Measurements from ENCODE around the gene ASTN2.

ASTN2 gene

DNA sequence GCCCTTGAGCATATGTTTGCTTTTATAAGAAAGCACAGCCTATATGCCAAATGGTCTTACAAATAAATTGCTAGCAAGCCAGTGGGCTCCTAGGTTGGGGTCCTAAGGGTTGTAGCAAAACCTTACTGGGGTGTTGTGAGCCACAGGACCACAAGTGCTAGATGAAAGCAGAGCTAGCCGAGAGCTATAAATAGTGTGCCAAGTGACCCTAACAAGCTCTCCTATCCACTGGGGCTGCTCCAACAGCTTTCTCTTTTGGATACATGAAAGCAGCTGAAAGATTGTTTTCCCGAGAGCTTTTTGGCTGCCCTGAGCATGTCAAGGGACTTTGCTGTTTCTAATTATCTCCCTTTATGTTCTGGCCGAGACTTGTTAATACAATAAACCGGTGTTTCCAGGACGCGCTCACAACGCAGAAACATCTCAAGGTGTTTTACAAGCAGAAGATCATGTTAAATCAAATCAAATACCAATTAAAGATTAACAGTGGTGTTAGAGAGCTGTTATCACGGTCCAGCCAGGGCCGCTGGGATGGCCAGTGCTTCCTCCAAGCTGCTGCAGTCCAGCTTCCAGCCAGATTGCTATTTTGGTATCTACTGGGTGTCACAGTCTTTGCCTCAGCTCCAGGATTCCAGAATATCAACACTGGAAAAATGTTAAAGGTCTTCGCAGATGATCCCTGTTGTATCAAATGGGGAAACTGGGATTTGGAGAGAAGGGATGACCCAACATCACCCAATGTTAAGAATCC is 351.0 kb downstream of the ASTN2 start:
- DNase-seq = no peak

DNA sequence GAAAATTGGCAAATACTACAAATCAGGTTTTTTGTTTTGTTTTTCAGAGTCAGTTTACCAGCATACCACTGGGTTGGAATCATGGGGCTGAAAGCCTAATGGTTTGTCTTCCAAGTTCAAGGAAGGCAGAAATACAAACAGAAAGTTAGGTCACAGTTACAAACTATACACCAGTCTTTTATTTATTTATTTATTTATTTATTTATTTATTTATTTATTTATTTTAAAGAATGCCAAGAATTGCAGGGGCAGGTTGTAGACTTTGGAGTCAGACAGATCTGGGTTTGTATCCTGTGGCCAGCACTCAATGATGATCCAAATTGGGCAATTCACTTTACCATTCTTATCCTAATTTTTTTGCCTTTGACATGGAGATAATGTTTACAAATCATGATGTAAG is 353.9 kb downstream of the ASTN2 start:
- no peak for DNase-seq

DNA sequence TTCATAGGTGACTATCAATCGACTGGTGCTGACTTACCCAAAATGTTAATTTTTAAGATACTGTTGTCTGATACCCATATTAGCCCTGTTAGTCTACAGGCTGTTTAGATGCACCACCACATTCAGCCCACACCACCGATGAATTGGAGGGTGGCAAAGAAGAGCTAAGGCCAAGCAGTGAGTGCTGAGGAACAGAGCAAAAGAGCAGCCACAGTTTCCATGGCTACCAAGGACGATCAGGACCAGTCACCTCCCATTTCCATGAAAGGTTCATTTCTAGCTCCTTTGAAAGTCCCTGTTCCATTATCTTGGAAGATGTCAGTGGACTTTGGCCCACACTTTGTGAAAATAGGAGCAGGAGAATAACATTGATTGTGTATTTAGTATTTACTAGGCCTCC is 364.9 kb downstream of the ASTN2 start:
- DNase-seq = no peak

DNA sequence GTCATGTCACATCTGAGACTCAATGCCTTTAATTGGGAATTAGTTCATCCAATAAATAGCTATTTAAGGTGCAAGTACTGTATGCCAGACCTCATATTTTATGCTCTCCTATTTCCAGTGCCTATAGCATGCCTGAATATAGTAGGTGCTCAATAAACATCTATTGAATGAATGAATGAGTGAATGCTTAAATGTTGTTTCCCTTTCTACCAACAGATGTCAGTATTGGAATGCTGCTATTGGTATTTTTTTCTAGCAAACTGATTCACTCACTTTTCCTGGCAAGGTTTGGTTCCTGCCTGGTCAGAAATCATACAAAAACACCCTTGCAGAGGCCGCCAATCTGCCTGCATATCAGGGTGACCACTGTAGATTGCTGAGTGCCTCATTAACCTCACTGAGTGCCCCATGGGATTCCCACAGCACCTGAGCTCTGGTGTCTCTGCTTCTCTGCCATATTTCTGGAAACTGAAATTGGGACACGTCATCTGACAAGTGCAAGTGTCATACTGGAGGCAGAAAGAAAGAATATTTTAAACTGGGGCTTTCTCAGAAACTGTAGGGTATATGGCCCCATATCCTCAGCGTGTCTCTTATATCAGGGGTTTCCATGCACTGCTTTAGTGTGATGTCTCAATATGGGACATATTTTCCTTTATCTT is 368.1 kb downstream of the ASTN2 start:
- DNase-seq = no peak

DNA sequence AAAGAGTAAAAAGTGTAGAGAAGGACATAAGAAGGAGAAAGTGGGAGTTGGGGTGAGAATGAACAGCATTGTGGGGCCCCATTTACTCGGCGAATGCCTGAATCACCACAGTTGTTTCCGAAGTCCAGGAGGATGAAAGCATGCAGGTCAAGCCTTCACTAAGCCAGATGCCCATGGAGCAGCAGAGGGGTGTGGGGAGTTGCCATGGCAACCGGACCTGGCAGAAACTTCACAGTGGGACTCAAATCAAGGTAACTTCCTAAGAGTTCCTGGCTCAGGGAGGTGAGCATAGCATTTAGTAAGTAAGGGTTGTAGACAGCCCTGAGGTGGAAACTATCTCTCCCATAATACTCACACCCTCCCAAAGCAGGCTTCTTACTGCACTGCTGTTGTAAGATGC is 370.6 kb downstream of the ASTN2 start:
- DNase-seq = no peak

DNA sequence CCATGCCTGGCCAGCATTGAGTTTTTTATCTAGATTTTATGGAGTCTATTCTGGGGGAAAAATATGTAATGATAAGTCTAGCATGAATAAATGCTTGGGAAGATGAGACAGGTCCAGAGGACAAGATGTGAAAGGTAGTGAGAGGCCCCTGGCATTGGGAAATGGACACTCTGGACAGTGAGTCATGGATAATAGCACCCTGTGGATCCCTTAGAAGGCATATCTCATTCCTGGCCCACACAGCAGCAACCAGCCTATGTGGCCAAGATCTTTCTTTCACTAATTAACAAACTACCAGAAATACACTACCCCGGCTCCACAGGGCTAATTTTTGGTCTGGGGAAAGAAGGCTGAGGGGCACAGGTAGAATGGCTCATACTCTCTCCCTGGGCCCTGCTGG is 371.7 kb downstream of the ASTN2 start:
- DNase-seq = no peak

DNA sequence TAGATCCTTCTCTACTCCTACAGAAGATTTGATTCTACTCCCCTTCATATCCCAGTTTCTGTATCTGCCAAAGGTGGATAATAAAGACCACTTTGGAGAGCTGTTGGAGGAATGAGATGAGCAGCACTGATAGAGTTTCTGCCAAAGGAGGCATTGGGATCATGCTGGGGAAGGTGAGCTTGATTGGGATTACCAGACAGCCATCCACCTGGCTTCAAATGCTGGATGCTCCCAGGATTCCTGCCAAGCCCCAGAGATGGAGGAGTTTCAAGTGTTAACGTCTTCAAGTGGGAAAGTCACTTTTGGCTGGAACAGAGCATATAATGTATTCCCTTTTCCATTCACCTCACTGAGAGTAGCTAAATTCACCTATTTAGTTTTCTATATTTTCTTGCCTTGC is 379.3 kb downstream of the ASTN2 start:
- DNase-seq = no peak

DNA sequence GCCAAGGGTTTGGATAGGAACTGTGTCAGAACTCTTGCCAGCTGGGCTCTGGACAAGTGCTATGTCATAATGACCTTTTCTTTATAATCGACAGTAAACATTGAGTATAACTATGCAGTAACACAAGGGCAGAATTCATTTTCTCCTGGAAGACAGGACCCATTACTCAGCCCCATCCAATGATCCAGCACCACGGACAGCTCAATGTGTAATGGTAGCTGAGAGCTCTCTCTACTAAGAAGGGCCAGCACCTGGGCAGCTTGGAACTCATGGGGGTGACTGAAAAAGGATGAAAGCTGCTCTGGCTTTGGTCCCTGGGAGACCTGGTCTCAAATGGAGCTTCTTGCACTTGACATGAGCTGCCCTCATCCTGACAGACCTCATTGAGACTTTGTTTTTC is 380.0 kb downstream of the ASTN2 start:
- DNase-seq = peak; percentile 2

DNA sequence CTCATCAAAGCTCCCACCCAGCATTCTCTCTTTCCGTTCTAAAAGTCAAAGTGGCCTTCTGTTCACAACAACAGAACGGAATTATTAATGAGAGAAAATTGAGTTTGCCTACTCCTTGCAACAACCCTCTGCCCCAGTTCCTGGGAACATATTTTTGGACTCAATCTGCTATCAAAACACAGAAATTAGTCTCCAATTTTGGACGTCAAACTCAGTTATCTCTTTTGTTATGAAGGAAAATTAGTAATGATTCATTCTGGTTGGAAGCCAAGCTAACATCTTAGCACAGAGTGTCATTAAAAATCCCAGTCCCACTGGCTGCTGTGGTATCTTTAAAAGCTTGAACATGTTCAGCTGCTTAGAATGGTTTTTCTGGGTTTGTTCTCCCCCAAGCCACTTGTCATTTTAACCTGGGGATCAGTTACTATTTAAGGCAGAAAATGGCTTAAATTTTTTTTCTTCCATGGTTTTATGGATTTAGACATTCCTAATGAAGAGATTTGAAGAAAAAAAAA is 384.5 kb downstream of the ASTN2 start:
- DNase-seq = no peak

DNA sequence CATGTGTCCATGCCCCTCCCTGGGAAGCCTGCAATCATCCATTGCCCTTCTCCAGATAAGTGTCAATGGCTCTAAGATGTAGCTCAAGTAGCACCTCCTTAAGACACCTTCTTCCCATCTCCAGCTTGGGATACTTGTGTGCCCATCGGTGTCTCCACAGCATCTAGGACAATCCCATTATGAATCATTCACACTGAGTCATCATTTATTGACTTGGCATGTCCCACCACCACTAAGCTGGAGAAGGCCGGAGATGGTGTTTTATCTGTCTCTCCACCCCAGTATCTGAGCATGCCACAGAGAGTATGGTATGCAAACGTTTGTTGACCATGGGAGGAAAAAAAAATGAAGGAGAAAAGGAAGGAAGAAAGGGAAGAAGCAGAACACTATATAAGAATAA is 385.5 kb downstream of the ASTN2 start:
- no peak for DNase-seq

DNA sequence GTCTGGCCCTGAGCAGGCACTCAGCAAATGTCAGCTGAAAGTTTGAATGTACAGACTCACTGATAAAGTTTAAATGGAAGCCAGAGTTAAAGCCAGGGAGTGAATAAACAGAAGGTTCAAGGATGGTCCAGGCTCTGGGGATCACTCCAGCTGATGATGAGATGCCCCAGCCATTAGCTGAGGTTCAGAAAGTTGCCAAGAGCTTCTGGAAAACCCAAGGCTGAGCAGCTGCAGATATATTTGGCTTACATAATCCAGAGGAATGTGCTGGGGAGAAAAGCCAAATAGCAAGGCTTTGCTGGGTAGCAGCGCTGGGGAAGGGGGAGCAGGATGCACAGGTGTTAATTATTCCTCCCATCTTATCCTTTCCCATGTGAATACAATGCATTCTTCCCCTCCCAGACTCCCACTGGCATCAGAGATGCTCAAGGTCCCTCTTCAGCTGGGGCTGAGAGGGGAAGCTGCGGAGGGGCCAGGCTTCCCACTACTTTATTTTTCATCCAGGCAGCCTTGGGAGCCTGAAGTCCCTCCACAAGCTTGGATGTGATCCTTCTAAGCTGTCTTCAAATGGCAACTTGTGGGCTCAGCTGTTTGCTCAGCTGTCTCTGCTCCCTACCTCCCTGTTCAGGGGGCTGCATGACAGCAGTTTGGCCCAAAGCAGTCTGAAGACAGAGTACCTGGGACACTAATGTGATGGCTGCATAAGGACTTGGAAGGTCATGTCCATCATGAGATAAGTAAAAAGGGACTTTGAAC is 386.6 kb downstream of the ASTN2 start:
- no peak for DNase-seq

DNA sequence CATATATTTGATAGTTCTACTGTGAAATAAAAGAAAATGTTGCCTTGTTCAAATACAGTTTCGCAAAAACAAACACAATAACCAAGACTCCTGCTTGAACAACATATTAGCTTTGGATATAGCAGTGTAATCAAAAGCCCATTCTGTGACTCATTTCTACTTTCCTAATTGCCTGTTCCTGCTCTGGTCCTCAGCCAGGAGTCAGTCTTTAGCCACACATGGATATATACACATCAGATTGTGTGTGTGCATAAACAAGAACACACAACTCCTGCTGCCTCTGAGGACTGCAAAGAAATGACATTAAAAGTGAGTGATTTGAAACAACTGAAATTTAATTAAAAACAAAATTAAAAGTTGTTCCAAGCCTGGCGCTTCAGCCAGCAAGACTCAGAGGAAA is 393.0 kb downstream of the ASTN2 start:
- no peak for DNase-seq

DNA sequence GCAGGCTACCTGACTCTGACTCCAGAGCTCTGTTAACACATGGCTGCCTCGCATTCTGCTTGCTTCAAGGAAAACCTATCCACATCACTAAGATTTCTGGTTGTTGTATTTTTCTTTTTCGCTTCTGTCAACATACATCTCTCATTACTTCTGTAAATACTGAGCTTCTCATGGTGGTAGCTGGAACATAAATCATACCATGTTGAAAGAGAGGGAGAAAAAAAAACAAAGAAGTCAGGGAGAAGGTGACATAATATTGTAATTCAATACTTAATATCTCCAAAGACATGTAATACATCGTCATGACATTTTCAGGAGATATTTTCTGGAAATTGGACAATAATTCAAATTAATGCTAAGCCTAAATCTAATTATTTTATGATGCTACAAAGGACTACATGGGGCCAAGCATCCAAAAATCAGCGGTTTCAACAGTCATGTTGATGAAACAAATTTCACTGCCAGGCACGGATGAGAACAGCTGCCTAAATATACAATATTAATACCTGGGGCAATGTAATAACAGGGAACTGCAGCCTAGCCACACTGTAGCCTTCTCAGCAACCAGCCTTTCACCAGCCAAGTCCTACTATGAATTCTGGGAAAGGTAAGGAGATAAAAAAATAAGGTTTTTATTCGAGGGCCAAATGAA is 395.8 kb downstream of the ASTN2 start:
- no peak for DNase-seq

DNA sequence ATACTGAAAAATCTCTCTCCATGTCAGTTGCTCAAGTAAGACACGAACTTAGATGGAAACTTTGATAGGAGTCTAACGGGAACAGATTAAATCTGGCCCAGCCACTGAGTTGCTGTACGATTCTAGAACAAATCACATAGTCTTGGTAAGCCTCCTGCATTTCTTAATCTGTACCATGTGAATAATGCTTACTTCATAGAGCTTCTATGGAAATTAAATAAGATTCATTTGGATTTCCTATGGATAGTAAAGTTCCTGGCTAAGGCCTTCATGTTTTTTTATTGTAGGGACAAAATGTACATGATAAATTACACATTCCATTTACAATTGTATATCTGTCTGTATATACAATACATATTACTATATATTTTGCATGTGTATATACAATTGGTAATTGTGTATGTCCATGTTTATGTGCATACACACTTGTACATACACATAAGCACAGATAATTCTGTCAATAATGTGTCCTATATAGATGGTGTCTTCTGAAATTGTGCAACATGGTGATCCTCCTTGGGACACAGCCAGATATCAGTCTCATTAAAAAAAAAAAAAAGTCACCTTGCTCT is 397.4 kb downstream of the ASTN2 start:
- no peak for DNase-seq

DNA sequence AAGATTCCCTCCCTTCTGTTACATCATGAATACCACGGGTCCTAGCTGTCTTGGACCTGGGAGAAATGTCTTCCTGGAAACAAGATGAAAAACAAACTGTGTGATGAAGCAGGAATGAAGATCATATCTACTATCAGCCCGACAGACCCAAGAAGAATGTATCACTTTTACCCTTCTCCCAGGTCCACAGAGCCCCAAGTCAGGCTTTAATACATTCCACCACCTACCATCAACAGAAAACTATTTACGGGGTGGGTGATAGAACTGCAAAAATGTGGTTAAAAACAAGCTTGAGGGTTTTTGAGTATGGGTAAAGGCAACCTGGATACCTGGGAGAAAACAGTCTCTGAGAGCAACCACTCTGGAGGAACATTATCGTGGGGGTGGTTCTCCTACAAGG is 400.8 kb downstream of the ASTN2 start:
- DNase-seq = no peak

DNA sequence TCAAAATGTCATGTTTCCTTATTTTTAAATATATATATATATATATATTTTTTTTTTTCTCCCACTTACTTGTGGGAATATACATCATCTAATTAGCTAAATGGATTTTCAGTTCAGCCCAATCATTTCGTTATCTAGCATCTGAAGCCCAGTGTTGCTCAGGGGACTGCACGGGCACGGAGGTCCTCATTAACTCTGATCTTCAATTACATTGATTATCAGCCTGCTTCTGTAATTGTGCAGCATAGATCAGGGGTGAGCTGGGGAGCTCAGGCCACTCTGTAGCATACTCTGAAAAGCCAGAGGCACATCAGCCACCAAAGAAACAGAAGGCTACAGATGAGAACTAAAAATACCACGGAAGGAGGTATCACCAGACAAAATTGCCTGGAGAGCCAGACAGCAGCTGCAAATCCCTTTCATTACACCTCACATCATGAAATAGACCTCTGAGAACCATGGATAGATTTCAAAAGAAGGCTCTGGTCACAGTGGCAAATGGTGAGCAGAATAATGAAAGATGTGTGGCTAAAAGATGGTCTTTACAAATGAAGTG is 401.3 kb downstream of the ASTN2 start:
- no peak for DNase-seq

DNA sequence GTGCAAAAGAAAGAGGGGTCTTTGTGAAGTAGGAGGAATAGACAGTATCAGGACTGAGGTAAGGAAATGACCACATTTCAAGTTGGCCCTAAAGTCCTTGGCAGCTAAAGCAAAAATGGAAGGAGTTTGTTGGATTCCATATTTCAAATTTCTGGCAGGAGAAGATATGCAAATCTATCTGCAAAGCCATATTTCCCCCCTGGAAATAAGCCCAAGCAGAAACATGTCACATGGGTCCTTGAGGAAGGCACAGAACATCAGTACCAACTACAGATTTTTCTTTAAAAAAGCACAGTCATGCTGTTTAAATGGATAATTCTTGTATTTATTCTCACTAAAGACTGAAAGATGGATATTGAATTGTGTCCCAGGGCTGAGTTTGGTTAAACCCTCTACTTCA is 404.8 kb downstream of the ASTN2 start:
- no peak for DNase-seq

DNA sequence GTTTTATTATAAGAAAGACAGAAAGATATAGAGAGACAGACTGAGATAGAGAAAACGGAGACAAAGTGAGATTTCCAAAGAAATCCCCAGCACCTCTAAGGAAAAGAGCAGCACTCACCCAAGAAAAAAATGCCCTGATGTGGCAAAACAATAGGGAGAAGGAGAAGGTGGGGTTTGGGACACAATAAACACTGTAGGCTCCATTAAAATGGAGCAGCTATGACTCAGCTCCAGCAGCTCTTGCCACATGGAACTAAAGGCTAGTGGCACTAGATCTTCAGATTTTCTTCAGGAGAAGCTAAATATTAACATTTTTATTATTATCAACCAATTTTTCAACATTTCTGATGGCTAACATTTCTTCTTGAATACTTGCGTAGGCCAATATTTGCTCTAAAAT is 406.0 kb downstream of the ASTN2 start:
- DNase-seq = no peak

DNA sequence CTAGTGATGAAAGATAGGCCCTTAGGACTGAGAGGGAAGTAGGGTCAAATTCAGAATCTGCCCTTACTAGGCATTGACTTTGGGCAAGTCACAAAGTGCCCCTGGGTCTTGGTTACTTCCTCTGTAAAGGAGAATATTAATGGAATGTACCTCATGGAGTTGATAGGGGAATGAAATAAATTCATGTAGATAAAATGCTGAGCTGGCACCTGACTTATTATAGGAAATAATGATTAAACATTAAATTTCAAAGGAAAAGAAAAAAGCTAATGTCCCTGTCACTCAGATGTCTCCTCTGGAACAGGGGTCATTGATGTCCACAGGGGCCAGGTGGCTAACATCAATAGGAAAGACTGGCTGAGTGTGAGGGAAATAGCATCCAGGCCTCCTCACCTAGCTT is 406.4 kb downstream of the ASTN2 start:
- no peak for DNase-seq

DNA sequence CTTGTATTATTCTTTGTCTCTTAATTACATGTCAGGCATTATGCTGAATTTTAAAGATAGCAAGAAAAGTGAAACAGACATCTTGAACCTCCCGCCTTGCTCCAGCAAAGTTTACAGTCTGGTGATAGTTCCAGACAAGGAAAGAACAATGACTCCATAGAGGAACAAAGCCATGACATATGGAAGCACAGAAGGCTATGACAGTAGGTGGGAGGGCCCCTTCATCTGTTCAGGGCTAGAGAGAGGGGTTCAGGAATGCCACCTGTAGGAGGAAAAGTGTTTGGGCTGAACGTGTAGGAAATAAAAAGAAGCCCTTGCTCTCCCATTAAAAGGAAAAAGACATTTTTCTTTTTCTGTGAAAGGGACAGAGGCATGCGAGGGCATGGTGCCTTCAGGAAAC is 412.2 kb downstream of the ASTN2 start:
- DNase-seq = no peak

DNA sequence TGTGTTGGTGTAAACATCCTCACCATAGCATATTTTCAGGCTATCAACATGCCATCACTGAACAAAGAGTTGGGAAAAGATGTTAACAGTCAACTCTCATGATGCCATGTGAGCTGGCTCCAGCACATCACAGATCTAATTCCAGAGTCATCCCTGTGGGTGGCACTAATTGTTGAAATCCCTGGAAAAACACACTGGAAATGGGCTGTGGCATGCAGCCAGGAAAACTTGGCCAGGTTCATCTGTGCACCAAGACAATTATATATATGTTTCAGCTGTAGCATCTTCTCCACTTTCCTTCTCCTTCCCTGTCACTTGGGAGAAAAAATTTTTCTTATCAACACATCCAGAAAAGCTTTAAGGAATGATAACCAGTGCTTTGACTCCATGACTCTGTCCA is 414.0 kb downstream of the ASTN2 start:
- no peak for DNase-seq

DNA sequence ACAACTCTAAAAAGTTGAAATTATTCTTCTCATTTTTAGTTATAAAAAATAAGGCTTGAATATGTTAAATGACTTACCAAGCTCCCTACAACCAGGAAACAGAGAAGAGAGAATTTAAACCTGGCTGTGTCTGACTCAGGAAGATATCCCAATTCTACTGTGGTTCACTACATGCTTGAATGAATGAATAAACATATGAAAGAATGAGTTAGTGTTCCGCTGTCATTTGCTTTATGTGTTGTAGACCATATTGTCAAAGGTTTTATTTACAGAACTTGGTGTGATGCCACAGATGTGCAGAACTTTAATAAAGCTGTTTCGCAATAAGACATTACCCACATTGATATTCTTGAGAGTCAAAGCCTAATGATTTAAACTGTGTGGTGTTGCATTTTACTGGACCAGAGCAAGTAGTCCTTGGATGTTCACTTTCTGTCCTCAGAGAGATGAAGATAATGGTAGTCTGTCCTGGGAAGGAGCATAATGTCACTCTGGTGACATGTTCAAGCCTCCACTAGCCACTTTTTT is 414.6 kb downstream of the ASTN2 start:
- DNase-seq = no peak

All from T1000 (cell line).